Measurements from ENCODE around the gene PPIF. TPM values are rescaled to one million over a fixed set of nuclear protein-coding genes. Genes with fewer than 3 reads are reported as not detected.

Gene PPIF
- total RNA-seq, 1 experiment from 2014 or later = 203 TPM

GRCh38 chr10:79393924-79394610 lies 46.8 kb downstream of the PPIF start:
- H3K36me3 ChIP-seq (ENCODE audit: low read depth) = no peaks in the 10 kb centered on the region
- H3K27me3 ChIP-seq (ENCODE audit: insufficient read depth, low read depth) = no peaks in the 10 kb centered on the region
- no peak overlapping the region for H2AFZ ChIP-seq
- H3K9me2 ChIP-seq (ENCODE audit: insufficient read depth) = no peaks in the 10 kb centered on the region
- H3K4me2 ChIP-seq = no peak overlapping the region
- POLR2A ChIA-PET (ENCODE audit: unreplicated experiment) = no interaction called here
- CTCF ChIA-PET = no interaction called here
- no peaks in the 10 kb centered on the region for H4K20me1 ChIP-seq (ENCODE audit: insufficient read depth)
- TF ChIP-seq EZH2 (IDR thresholded peaks at IDR 0.05; ENCODE audit: low read depth) = no peak
- TF ChIP-seq CTCF (conservative IDR thresholded peaks at IDR 0.05) = no peak
- no peak overlapping the region for H3K27ac ChIP-seq
- no peaks in the 10 kb centered on the region for H3K9me3 ChIP-seq (ENCODE audit: insufficient read depth, low read depth)
- no peak overlapping the region for H3K4me3 ChIP-seq
- no peaks in the 10 kb centered on the region for H3K4me1 ChIP-seq (replicated peaks; ENCODE audit: insufficient read depth)
- no peaks in the 10 kb centered on the region for H3K79me2 ChIP-seq (ENCODE audit: low read depth)
- H3F3A ChIP-seq (ENCODE audit: insufficient read depth, low read depth) = no peaks in the 10 kb centered on the region
- BruUV-seq (replicated peaks) = no TSS peak
- DNase-seq = no peak
- intact Hi-C loops (cut with micrococcal nuclease; ENCODE audit: unreplicated experiment) = no loop called here

- Histone ChIP-seq H3F3A (ENCODE audit: insufficient read depth, low read depth) (no peaks in the 10 kb centered on the region), H3K36me3 (ENCODE audit: low read depth) (no peaks in the 10 kb centered on the region), H3K27me3 (ENCODE audit: insufficient read depth, low read depth) (no peaks in the 10 kb centered on the region), H2AFZ (no peak overlapping the region), H4K20me1 (ENCODE audit: insufficient read depth) (no peaks in the 10 kb centered on the region), H3K4me3 (no peak overlapping the region), H3K4me2 (no peak overlapping the region), H3K79me2 (ENCODE audit: low read depth) (no peaks in the 10 kb centered on the region), H3K4me1 (replicated peaks; ENCODE audit: insufficient read depth) (no peaks in the 10 kb centered on the region), H3K27ac (no peak overlapping the region), H3K9me2 (ENCODE audit: insufficient read depth) (no peaks in the 10 kb centered on the region), H3K9me3 (ENCODE audit: insufficient read depth, low read depth) (no peaks in the 10 kb centered on the region)
- CTCF ChIA-PET = interaction anchor here (0.6 kb wide), 1 partner anchor 20 kb away, joined by 8 read pairs; no protein-coding TSS in a partner anchor
- DNase-seq = no peak
- no TSS peak for BruUV-seq (replicated peaks)
- POLR2A ChIA-PET (ENCODE audit: unreplicated experiment) = no interaction called here
- TF ChIP-seq CTCF (conservative IDR thresholded peaks at IDR 0.05) (no peak), EZH2 (IDR thresholded peaks at IDR 0.05; ENCODE audit: low read depth) (no peak)
- intact Hi-C loops (cut with micrococcal nuclease; ENCODE audit: unreplicated experiment) = no loop called here
Measured at GRCh38 chr10:79394664-79395063, 47.4 kb downstream of the PPIF start.

DNA sequence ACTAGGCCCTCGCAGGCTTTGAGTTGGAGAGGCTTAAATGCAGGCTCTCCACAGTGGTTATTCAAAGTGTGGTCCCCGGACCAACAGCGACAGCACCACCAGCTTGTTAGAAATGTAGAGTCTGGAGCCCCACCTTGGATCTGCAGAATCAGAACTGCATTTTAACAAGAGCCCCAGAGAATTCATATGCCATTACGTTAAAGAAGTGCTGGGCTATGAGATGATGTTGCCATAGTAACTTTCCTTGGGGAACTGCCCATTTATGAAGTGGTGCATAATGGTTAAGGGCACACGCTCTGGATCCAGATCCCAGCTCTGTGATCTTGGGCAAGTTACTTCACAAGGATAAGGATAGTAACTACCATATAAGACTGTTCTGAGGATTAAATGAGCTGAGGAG lies 49.3 kb downstream of the PPIF start:
- BruUV-seq (replicated peaks) = no TSS peak

More for the DNA sequence above, 49.3 kb downstream of the PPIF start:
- Histone ChIP-seq H3K79me2 (ENCODE audit: low read depth) (no peaks in the 10 kb centered on the region), H3K4me2 (no peak overlapping the region), H3K9me3 (ENCODE audit: insufficient read depth, low read depth) (no peaks in the 10 kb centered on the region), H3K4me3 (no peak overlapping the region), H4K20me1 (ENCODE audit: insufficient read depth) (no peaks in the 10 kb centered on the region), H2AFZ (no peak overlapping the region), H3K4me1 (replicated peaks; ENCODE audit: insufficient read depth) (no peaks in the 10 kb centered on the region), H3K27me3 (ENCODE audit: insufficient read depth, low read depth) (no peaks in the 10 kb centered on the region), H3F3A (ENCODE audit: insufficient read depth, low read depth) (no peaks in the 10 kb centered on the region), H3K27ac (no peak overlapping the region), H3K36me3 (ENCODE audit: low read depth) (no peaks in the 10 kb centered on the region), H3K9me2 (ENCODE audit: insufficient read depth) (no peaks in the 10 kb centered on the region)
- CTCF ChIA-PET = interaction anchor here (0.6 kb wide), 1 partner anchor 737 kb away, joined by 4 read pairs; no protein-coding TSS in a partner anchor
- TF ChIP-seq EZH2 (IDR thresholded peaks at IDR 0.05; ENCODE audit: low read depth) (no peak), CTCF (conservative IDR thresholded peaks at IDR 0.05) (no peak)
- POLR2A ChIA-PET (ENCODE audit: unreplicated experiment) = no interaction called here
- DNase-seq = no peak
- intact Hi-C loops (cut with micrococcal nuclease; ENCODE audit: unreplicated experiment) = no loop called here
